ENCODE measurements around the gene ZCCHC2.

The ZCCHC2 gene

GRCh38 chr18:62494764-62495163 is 28.1 kb upstream of the ZCCHC2 start:
- no peak overlapping the region for H2AFZ ChIP-seq (ENCODE audit: low read depth, low read length, severe bottlenecking)
- no peak for TF ChIP-seq EZH2phosphoT487 (conservative IDR thresholded peaks at IDR 0.05; ENCODE audit: low read length)
- no peak for TF ChIP-seq CTCF (IDR thresholded peaks at IDR 0.05; ENCODE audit: insufficient read depth, low read length, poor library complexity, severe bottlenecking)
- no peak overlapping the region for H3K27ac ChIP-seq (ENCODE audit: low read depth, low read length)
- no peaks in the 10 kb centered on the region for H3K9me2 ChIP-seq (replicated peaks; ENCODE audit: insufficient read depth, low read length)
- no peaks in the 10 kb centered on the region for H3K79me2 ChIP-seq (ENCODE audit: insufficient read depth, low read length)
- H3K9me3 ChIP-seq (ENCODE audit: insufficient read depth, low read length): no peaks in the 10 kb centered on the region
- H3K4me2 ChIP-seq (ENCODE audit: low read depth, low read length, poor library complexity, severe bottlenecking): no peak overlapping the region
- H3K36me3 ChIP-seq (ENCODE audit: low read length): no peaks in the 10 kb centered on the region
- H3K9ac ChIP-seq (ENCODE audit: low read length): no peak overlapping the region
- no peaks in the 10 kb centered on the region for H3F3A ChIP-seq (ENCODE audit: insufficient read depth)
- H4K20me1 ChIP-seq (ENCODE audit: low read depth, low read length): no peaks in the 10 kb centered on the region
- no peak overlapping the region for H3K4me3 ChIP-seq (ENCODE audit: insufficient read depth, low read length, poor library complexity, severe bottlenecking)
- no peaks in the 10 kb centered on the region for H3K27me3 ChIP-seq (ENCODE audit: low read length)

GRCh38 chr18:62496262-62496661 is 26.6 kb upstream of the ZCCHC2 start:
- TF ChIP-seq CTCF (IDR thresholded peaks at IDR 0.05; ENCODE audit: insufficient read depth, low read length, poor library complexity, severe bottlenecking) (no peak), EZH2phosphoT487 (conservative IDR thresholded peaks at IDR 0.05; ENCODE audit: low read length) (no peak)
- H3K79me2 ChIP-seq (ENCODE audit: insufficient read depth, low read length): no peaks in the 10 kb centered on the region
- no peak overlapping the region for H3K4me2 ChIP-seq (ENCODE audit: low read depth, low read length, poor library complexity, severe bottlenecking)
- no peak overlapping the region for H3K4me3 ChIP-seq (ENCODE audit: insufficient read depth, low read length, poor library complexity, severe bottlenecking)
- no peaks in the 10 kb centered on the region for H3K36me3 ChIP-seq (ENCODE audit: low read length)
- H4K20me1 ChIP-seq (ENCODE audit: low read depth, low read length): no peaks in the 10 kb centered on the region
- no peaks in the 10 kb centered on the region for H3K27me3 ChIP-seq (ENCODE audit: low read length)
- no peak overlapping the region for H2AFZ ChIP-seq (ENCODE audit: low read depth, low read length, severe bottlenecking)
- no peaks in the 10 kb centered on the region for H3F3A ChIP-seq (ENCODE audit: insufficient read depth)
- H3K9ac ChIP-seq (ENCODE audit: low read length): no peak overlapping the region
- H3K27ac ChIP-seq (ENCODE audit: low read depth, low read length): no peak overlapping the region
- H3K9me2 ChIP-seq (replicated peaks; ENCODE audit: insufficient read depth, low read length): no peaks in the 10 kb centered on the region
- H3K9me3 ChIP-seq (ENCODE audit: insufficient read depth, low read length): no peaks in the 10 kb centered on the region

GRCh38 chr18:62497190-62497772 is 25.5 kb upstream of the ZCCHC2 start:
- Histone ChIP-seq H3K4me2 (ENCODE audit: low read depth, low read length, poor library complexity, severe bottlenecking) (no peak overlapping the region), H3K27me3 (ENCODE audit: low read length) (no peaks in the 10 kb centered on the region), H3K79me2 (ENCODE audit: insufficient read depth, low read length) (no peaks in the 10 kb centered on the region), H3K9ac (ENCODE audit: low read length) (no peak overlapping the region), H3K9me2 (replicated peaks; ENCODE audit: insufficient read depth, low read length) (no peaks in the 10 kb centered on the region), H2AFZ (ENCODE audit: low read depth, low read length, severe bottlenecking) (no peak overlapping the region), H3K4me3 (ENCODE audit: insufficient read depth, low read length, poor library complexity, severe bottlenecking) (no peak overlapping the region), H3K27ac (ENCODE audit: low read depth, low read length) (no peak overlapping the region), H3K36me3 (ENCODE audit: low read length) (no peaks in the 10 kb centered on the region), H3F3A (ENCODE audit: insufficient read depth) (no peaks in the 10 kb centered on the region), H3K9me3 (ENCODE audit: insufficient read depth, low read length) (no peaks in the 10 kb centered on the region), H4K20me1 (ENCODE audit: low read depth, low read length) (no peaks in the 10 kb centered on the region)
- no peak for TF ChIP-seq CTCF (IDR thresholded peaks at IDR 0.05; ENCODE audit: insufficient read depth, low read length, poor library complexity, severe bottlenecking)
- no peak for TF ChIP-seq EZH2phosphoT487 (conservative IDR thresholded peaks at IDR 0.05; ENCODE audit: low read length)

Measured in SU-DHL-6 (cell line).